Measurements from ENCODE around the gene TPD52L1.

- TF ChIP-seq ZNF143 (CRISPR knock-in tag; IDR thresholded peaks at IDR 0.05), result no peak
- no peak for TF ChIP-seq NONO (IDR thresholded peaks at IDR 0.05)
- no peak for TF ChIP-seq NONO (CRISPR knock-in tag; conservative IDR thresholded peaks at IDR 0.05)
- no peak for TF ChIP-seq JUND (CRISPR knock-in tag; IDR thresholded peaks at IDR 0.05)
- TF ChIP-seq ZNF704 (CRISPR knock-in tag; IDR thresholded peaks at IDR 0.05; ENCODE audit: borderline replicate concordance), result no peak
- no peak for TF ChIP-seq CTCF (CRISPR knock-in tag; IDR thresholded peaks at IDR 0.05)
- TF ChIP-seq ZNF274 (CRISPR knock-in tag; IDR thresholded peaks at IDR 0.05), result no peak
- no peak for TF ChIP-seq SUZ12 (IDR thresholded peaks at IDR 0.05; ENCODE audit: low read depth, low read length)
- TF ChIP-seq ZBTB3 (CRISPR knock-in tag; IDR thresholded peaks at IDR 0.05; ENCODE audit: borderline replicate concordance, low read depth), result no peak
- no peak for TF ChIP-seq ARID4A (CRISPR knock-in tag; IDR thresholded peaks at IDR 0.05; ENCODE audit: borderline replicate concordance)
- TF ChIP-seq CEBPG (CRISPR knock-in tag; IDR thresholded peaks at IDR 0.05), result no peak
- no peak for TF ChIP-seq ARNT (IDR thresholded peaks at IDR 0.05)
- TF ChIP-seq NFATC3 (CRISPR knock-in tag; IDR thresholded peaks at IDR 0.05), result no peak
- TF ChIP-seq RAD21 (CRISPR knock-in tag; IDR thresholded peaks at IDR 0.05), result no peak
- TF ChIP-seq NFAT5 (CRISPR knock-in tag; IDR thresholded peaks at IDR 0.05), result no peak
Measured at GRCh38 chr6:125232466-125232865, 78.9 kb downstream of the TPD52L1 start.
